Cardiac muscle cell (in vitro differentiated cells and primary cell): ENCODE data around the gene APBA2. TPM values are rescaled to one million over a fixed set of nuclear protein-coding genes. Genes with fewer than 3 reads are reported as not detected.

ENCODE experiments used
- DNase-seq, 2 donors: peaks; one replicate each; pipeline versions ENCODE4 v3.0.0 to v3.0.0-alpha.2; 2010 to 2017; ENCODE audit warnings: low read depth in 1 of 2, low spot score in 1 of 2
- H3K27ac ChIP-seq: fragments of 200-600 bp; sonication (generic); 2 replicates; pipeline ENCODE4 v1.5.1; 2016
- H3K27me3 ChIP-seq: fragments of 200-600 bp; sonication (generic); 2 replicates; pipeline ENCODE4 v1.6.0; 2016; ENCODE audit warnings: control low read depth
- H3K36me3 ChIP-seq: fragments of 200-600 bp; sonication (generic); 2 replicates; pipeline ENCODE4 v1.5.1; 2016; ENCODE audit warnings: control low read depth
- H3K4me1 ChIP-seq: fragments of 200-600 bp; sonication (generic); 2 replicates; pipeline ENCODE4 v1.8.1; 2017; ENCODE audit warnings: low read depth, mild to moderate bottlenecking, mixed run types
- H3K4me3 ChIP-seq: fragments of 200-600 bp; sonication (generic); 2 replicates; pipeline ENCODE4 v1.5.1; 2016; ENCODE audit warnings: mild to moderate bottlenecking
- H3K9me3 ChIP-seq: fragments of 200-600 bp; sonication (generic); 2 replicates; pipeline ENCODE4 v1.5.1; 2017; ENCODE audit warnings: low read depth, mild to moderate bottlenecking, control low read depth
- polyA plus RNA-seq: library from polyadenylated mRNA; unstranded; fragments of >200 nt; fragmentation: Nextera tagmentation; extraction: Ambion mirVana; gene quantifications from 2 replicates; pipeline ENCODE4 v1.2.1, GENCODE V29; 2016
- total RNA-seq: library from RNA; depleted of rRNA; stranded (reverse); fragments of >200 nt; gene quantifications from 2 replicates; pipeline ENCODE4 v1.2.3, GENCODE V29; 2016
- TF ChIP-seq, protein P1 (sequence below): IDR thresholded peaks from 2 replicates; pipeline ENCODE4 v1.5.1; 2012; ENCODE audit warnings: low read depth, mild to moderate bottlenecking, low read length

Gene APBA2
- total and polyA plus RNA-seq, 2 experiments from 2014 or later = 20.5 to 33.2 TPM

DNA sequence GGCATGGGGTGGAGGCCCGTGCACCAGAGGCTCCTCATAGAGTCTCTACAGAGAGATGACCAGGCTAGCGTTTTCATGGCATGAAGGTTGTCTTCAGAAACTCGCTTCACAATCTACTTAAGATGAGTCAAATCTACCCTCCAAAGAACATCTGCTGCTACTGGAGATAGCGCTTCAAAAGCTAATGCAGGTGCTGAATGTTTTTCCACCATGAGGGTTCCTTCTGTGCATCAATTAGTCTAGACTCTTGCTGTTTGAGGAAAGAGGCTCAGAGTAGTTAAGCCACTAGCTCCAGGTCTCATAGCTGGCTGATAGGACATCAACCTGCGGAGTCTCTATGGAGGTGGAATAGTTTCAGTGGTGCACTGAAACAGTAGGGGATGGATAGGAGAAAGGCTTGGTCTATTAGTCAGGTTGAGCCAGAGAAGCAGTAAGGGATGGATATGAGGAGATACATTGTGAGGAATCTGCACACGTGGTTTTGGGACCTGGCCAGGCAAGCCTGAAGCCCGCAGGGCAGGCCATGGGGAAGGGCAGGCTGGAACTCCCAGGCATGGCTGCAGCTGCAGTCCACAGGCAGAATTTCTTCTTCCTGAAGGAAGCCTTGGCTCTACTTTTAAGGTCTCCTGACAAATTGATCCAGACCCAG is 117.5 kb downstream of the APBA2 start:
- Histone ChIP-seq H3K27ac (no peak overlapping the region), H3K36me3 (no peaks in the 10 kb centered on the region), H3K9me3 (no peaks in the 10 kb centered on the region), H3K4me1 (no peaks in the 10 kb centered on the region), H3K4me3 (no peak overlapping the region), H3K27me3 (no peaks in the 10 kb centered on the region)
- TF ChIP-seq, protein P1, sequence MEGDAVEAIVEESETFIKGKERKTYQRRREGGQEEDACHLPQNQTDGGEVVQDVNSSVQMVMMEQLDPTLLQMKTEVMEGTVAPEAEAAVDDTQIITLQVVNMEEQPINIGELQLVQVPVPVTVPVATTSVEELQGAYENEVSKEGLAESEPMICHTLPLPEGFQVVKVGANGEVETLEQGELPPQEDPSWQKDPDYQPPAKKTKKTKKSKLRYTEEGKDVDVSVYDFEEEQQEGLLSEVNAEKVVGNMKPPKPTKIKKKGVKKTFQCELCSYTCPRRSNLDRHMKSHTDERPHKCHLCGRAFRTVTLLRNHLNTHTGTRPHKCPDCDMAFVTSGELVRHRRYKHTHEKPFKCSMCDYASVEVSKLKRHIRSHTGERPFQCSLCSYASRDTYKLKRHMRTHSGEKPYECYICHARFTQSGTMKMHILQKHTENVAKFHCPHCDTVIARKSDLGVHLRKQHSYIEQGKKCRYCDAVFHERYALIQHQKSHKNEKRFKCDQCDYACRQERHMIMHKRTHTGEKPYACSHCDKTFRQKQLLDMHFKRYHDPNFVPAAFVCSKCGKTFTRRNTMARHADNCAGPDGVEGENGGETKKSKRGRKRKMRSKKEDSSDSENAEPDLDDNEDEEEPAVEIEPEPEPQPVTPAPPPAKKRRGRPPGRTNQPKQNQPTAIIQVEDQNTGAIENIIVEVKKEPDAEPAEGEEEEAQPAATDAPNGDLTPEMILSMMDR = no peak
- no peak for DNase-seq

DNA sequence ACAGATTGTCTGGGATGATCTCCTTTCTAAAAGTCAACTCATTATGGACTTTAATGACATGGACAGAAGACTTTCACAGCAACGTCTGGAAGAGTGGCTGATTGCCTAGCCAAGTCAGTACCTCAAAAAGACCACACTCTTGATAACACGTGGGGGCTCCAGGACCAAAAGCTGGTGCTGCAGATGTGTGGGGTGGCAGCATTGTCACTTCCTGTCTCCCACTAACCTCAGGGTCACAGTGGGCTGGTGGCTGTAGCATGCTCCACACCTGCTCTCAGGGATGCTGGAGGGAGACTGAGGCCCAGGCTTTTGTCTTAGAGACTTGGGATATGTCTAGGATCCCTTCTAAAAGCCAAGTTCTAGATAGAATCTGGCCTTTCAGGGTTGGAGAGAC is 118.1 kb downstream of the APBA2 start:
- Histone ChIP-seq H3K4me3 (no peak overlapping the region), H3K9me3 (no peaks in the 10 kb centered on the region), H3K27ac (no peak overlapping the region), H3K27me3 (no peaks in the 10 kb centered on the region), H3K36me3 (no peaks in the 10 kb centered on the region), H3K4me1 (no peaks in the 10 kb centered on the region)
- no peak for DNase-seq
- TF ChIP-seq, protein P1 = no peak

DNA sequence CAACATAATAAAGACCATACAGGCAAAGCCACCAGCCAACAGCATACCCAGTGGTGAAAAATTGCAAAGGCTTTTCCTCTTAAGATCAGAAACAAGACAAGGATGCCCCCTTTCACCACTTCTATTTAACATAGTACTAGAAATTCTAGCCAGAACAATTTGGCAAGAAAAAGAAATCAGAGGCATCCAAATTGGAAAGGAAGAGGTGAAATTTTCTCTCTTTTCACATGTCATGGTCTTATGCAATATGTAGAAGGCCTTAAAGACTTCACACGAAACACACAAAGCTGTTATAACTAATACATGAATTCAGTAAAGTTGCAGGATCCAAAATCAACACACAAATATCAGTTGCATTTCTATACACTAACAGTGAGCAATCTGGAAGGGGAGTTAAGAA is 120.2 kb downstream of the APBA2 start:
- Histone ChIP-seq H3K27ac (no peak overlapping the region), H3K27me3 (no peaks in the 10 kb centered on the region), H3K9me3 (no peaks in the 10 kb centered on the region), H3K36me3 (no peaks in the 10 kb centered on the region), H3K4me1 (no peaks in the 10 kb centered on the region), H3K4me3 (no peak overlapping the region)
- DNase-seq = no peak
- TF ChIP-seq, protein P1 = no peak

DNA sequence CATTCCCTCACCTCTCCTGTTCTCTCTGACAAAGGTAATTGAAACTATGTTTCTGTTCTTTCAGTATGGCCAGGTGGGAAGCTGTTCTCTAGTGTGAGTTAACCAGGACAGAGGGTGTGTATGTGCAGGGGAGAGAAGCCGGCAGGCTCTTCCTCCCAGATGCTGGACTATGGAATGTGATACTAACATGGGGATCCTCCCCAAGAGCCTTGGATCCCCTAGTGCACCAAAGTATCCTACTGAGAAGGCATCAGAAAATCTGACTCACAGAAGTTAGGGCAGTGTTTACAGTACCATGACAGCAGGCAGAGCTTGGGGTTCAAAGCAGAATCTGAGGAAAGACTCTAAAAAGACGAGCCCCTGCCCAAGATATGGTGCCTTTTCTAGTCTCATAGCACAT is 123.1 kb downstream of the APBA2 start:
- no peaks in the 10 kb centered on the region for H3K36me3 ChIP-seq
- no peak overlapping the region for H3K4me3 ChIP-seq
- H3K27me3 ChIP-seq = no peaks in the 10 kb centered on the region
- H3K4me1 ChIP-seq = no peaks in the 10 kb centered on the region
- TF ChIP-seq, protein P1 = no peak
- H3K27ac ChIP-seq = no peak overlapping the region
- DNase-seq = no peak
- no peaks in the 10 kb centered on the region for H3K9me3 ChIP-seq

DNA sequence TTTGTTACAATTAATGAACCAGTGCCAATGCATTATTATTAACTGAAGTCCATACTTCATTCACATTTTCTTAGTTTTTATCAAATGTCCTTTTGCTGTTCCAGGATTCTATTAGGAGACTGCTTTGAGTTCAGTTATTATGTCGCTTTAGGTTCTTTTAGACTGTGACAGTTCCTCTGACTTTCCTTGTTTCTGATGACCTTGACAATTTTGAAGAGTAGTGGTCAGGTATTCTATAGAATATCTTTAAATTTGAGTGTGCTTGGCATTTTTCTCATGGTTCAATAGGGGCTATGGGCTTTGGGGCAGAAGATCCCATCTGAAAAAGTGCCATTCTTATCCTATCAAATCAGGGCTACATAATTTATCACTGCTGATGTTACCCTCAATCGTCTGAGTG is 126.3 kb downstream of the APBA2 start:
- TF ChIP-seq, protein P1 = no peak
- no peaks in the 10 kb centered on the region for H3K4me1 ChIP-seq
- no peaks in the 10 kb centered on the region for H3K27me3 ChIP-seq
- H3K27ac ChIP-seq = no peak overlapping the region
- H3K4me3 ChIP-seq = no peak overlapping the region
- DNase-seq = no peak
- no peaks in the 10 kb centered on the region for H3K36me3 ChIP-seq
- no peaks in the 10 kb centered on the region for H3K9me3 ChIP-seq
